ENCODE measurements around the gene NSMCE1.

The NSMCE1 gene

DNA sequence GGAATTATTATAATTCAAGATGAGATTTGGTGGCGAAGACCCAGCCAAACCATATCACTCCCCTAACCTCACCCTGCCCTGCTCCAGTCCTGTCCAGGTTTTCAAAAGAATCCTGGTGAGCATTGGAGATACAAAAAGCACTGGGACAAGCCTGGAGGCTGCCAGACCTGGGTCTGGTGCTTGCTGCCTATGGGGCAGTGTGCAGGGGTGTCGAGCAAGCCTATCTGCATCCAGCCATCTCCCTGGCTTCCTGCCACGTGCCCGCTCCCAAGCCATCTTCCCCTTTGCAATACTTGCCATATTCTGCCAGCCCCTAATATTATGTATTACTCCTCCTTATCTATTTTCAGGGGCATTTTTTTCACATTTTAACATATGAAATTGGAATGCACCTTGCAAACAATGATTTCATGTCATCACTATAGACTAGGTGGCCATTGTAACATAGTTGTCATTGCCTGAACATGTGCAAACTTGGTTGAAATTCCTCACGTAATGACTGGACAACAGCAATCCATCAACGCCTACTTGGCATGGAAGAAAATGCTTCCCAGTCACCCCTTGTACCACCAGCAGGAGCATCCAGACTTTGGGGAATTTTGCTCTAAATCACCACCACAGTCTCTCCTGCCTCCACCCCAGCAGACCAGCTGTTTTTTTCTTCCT, 73.4 kb downstream of the NSMCE1 start:
- TF ChIP-seq, protein P1, sequence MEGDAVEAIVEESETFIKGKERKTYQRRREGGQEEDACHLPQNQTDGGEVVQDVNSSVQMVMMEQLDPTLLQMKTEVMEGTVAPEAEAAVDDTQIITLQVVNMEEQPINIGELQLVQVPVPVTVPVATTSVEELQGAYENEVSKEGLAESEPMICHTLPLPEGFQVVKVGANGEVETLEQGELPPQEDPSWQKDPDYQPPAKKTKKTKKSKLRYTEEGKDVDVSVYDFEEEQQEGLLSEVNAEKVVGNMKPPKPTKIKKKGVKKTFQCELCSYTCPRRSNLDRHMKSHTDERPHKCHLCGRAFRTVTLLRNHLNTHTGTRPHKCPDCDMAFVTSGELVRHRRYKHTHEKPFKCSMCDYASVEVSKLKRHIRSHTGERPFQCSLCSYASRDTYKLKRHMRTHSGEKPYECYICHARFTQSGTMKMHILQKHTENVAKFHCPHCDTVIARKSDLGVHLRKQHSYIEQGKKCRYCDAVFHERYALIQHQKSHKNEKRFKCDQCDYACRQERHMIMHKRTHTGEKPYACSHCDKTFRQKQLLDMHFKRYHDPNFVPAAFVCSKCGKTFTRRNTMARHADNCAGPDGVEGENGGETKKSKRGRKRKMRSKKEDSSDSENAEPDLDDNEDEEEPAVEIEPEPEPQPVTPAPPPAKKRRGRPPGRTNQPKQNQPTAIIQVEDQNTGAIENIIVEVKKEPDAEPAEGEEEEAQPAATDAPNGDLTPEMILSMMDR (conservative IDR thresholded peaks at IDR 0.05; ENCODE audit: control insufficient read depth, insufficient read depth, low read depth, low read length): no peak
- H3K4me3 ChIP-seq (ENCODE audit: control insufficient read depth, low read depth, low read length): no peak overlapping the region
- no peak for DNase-seq (ENCODE audit: low read depth)

DNA sequence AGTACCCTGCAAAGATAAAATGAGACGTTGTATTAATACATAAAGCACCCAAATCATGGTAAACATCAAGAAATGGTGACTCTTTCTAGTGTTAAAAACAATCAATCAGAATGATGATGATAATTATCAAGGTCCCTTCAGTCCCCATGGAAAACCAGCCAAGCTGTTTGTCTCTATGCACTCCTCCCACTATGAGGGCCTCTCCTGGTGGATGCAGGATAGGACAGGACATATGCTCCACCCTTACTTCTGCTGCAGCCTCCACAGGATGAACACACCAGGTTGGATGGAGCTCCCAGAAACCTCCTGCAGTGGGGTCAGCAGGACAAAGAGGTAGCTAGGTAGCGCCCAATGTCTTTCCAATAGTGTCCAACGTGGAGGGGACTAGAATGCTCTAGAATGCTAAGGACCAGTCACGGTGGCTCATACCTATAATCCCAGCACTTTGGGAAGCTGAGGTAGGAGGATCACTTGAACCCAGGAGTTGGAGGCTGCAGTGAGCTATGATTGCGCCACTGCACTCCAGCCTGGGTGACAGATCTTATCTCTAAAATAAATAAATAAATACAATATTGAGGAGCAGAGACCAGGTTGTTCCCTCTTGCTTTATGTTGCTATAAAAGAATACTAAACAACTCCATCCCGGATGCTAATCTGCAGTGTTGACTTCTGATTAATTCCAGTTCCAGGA, 75.1 kb downstream of the NSMCE1 start:
- no peak for DNase-seq (ENCODE audit: low read depth)
- TF ChIP-seq, protein P1 (conservative IDR thresholded peaks at IDR 0.05; ENCODE audit: control insufficient read depth, insufficient read depth, low read depth, low read length): peak; percentile 11
- no peak overlapping the region for H3K4me3 ChIP-seq (ENCODE audit: control insufficient read depth, low read depth, low read length)

DNA sequence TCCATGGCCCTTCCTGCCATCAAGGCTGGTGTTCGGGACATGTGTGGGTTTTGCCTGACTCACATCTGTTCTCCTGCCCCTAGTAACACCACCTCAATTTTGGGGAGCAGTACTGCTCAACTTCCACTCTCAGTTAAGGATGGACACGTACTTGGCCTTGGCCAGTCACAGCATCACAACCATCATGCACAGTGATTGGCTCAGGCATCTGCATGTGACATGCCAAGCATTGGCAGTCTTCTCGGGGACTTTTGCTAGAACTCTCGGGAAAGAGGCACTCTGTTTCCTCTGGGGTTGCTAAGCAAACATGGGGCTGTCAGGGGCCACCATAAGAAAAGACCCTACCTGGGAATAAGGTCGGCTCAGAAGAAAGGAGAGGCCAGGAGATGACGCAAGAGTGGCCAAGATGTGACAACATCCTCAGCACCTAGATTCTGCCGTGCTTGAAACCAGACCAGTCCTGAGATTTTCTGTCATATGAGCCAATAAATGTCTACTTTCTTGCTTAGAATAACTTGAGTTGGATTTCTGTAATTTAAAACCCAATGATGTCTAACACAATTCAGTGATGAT, 77.1 kb downstream of the NSMCE1 start:
- DNase-seq (ENCODE audit: low read depth): no peak
- TF ChIP-seq, protein P1 (conservative IDR thresholded peaks at IDR 0.05; ENCODE audit: control insufficient read depth, insufficient read depth, low read depth, low read length): no peak

DNA sequence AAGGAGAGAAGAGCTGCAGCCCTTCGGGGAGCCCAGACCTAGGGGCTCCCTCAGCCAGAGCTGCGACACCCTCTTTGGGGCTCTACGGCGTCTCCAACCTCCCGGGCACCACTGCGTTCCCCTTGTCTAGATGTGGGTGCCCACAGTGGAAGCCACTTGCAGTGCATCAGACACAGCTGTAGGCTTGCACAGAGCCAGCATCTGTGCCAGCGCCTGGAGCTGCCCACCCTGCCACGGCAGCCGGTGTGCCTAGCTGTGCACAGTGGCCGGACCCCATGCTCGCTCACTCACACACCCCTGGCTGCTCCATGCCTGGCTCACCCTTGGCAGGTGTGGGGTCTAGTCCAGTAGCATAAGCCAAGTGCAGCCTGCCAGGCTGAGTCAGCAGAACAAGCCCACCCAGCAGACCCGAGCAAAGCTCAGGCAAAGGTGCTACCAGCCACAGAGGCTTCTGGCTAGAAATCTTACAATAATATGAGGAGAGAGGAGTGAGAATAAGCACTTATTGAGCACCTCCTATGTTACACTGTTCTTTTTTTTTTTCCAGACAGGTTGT, 78.2 kb downstream of the NSMCE1 start:
- no peak overlapping the region for H3K4me3 ChIP-seq (ENCODE audit: control insufficient read depth, low read depth, low read length)
- TF ChIP-seq, protein P1 (conservative IDR thresholded peaks at IDR 0.05; ENCODE audit: control insufficient read depth, insufficient read depth, low read depth, low read length): no peak
- DNase-seq (ENCODE audit: low read depth): no peak

More for the DNA sequence above, 77.1 kb downstream of the NSMCE1 start:
- H3K4me3 ChIP-seq (ENCODE audit: control insufficient read depth, low read depth, low read length): no peak overlapping the region

DNA sequence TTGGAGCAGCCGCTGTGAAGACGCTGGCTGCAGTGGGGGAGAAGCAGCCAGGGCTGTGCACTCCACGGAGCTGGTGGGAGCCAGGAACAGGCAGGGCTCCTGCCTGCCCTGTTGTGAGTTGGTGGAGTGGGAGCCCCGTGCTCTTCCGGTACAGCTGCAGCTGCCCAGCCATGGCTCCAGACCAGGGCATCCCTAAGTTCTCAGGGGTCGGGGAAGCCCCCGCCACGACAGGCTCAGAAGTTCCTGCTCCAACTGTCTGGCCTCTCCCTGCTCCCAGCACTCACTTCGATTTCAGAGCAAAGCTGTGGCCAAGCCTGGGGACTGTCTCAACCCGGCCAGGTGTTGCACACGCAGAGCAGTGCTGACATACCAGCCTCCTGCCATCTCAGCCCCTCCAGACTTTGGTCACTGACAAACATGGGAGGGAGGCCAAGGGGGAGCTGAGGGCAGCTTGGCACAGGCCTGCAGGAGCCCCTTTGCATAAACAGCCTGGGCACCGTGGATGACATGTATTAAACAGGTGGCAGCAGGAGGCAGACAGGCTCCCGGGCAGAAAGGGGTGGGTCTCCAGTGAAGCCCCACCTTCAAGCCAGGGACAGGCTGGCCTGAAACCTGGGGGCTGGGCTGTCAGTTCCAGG, 79.1 kb downstream of the NSMCE1 start:
- no peak overlapping the region for H3K4me3 ChIP-seq (ENCODE audit: control insufficient read depth, low read depth, low read length)
- TF ChIP-seq, protein P1 (conservative IDR thresholded peaks at IDR 0.05; ENCODE audit: control insufficient read depth, insufficient read depth, low read depth, low read length): no peak
- DNase-seq (ENCODE audit: low read depth): no peak

DNA sequence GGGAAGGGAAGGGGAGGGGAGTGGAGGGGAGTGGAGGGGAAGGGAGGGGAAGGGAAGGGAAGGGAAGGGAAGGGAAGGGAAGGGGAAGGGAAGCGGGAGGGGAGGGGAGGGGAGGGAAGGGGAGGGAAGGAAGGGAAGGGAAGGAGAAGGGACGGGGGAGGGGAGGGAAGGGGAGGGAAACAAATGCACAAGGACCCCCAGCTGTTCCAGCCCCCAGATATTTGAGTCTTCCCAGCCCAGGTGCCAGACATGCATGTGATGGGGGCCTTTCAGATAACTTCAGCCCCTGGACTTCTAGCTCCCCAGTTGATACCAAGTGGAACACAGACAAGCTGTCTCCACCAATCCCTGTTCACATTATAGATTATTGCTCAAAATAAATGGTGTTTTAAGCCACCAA, 79.9 kb downstream of the NSMCE1 start:
- TF ChIP-seq, protein P1 (conservative IDR thresholded peaks at IDR 0.05; ENCODE audit: control insufficient read depth, insufficient read depth, low read depth, low read length): no peak
- DNase-seq (ENCODE audit: low read depth): no peak
- H3K4me3 ChIP-seq (ENCODE audit: control insufficient read depth, low read depth, low read length): no peak overlapping the region

Data from fibroblast of mammary gland (primary cell).